SK-N-SH treated with all-trans-retinoic acid at 6 μM for 48 hours (cell line): ENCODE results near the gene GUCD1.
A peak's percentile ranks its signal among the peaks of the same experiment; 100 is the strongest.

ENCODE experiments used
- ATAC-seq: fragments of 200-7000 bp; cut with Tn5 transposase; 3 replicates; pipeline ENCODE4 v1.9.1; 2020; ENCODE audit warnings: mild to moderate bottlenecking, moderate library complexity
- ARNTL ChIP-seq: fragments of 450-650 bp; formaldehyde crosslinking; IDR thresholded peaks from 2 replicates; pipeline ENCODE4 v1.5.0; 2020; ENCODE audit warnings: low read depth, mild to moderate bottlenecking, moderate library complexity, borderline replicate concordance
- BACH2 ChIP-seq: fragments of 250-450 bp; sonication (Bioruptor Pico); IDR thresholded peaks from 2 replicates; pipeline ENCODE4 v1.9.0; 2021; ENCODE audit warnings: mild to moderate bottlenecking, borderline replicate concordance
- CREB5 ChIP-seq: fragments of 250-450 bp; sonication (Bioruptor Pico); IDR thresholded peaks from 2 replicates; pipeline ENCODE4 v1.5.1; 2020; ENCODE audit warnings: low read depth, mild to moderate bottlenecking, moderate library complexity
- CSDC2 ChIP-seq: fragments of 250-450 bp; sonication (Bioruptor Pico); IDR thresholded peaks from 2 replicates; pipeline ENCODE4 v1.5.0; 2020; ENCODE audit warnings: mild to moderate bottlenecking, moderate library complexity
- CSRNP3 ChIP-seq: fragments of 250-450 bp; sonication (Bioruptor Pico); IDR thresholded peaks from 2 replicates; pipeline ENCODE4 v1.5.1; 2021; ENCODE audit warnings: mild to moderate bottlenecking, moderate library complexity
- ESRRG ChIP-seq: fragments of 250-450 bp; sonication (Bioruptor Pico); IDR thresholded peaks from 2 replicates; pipeline ENCODE4 v1.6.1; 2021; ENCODE audit warnings: mild to moderate bottlenecking
- GLIS3 ChIP-seq: fragments of 250-450 bp; sonication (Bioruptor Pico); IDR thresholded peaks from 2 replicates; pipeline ENCODE4 v1.5.0; 2020; ENCODE audit warnings: mild to moderate bottlenecking, moderate library complexity
- ISL1 ChIP-seq: fragments of 250-450 bp; sonication (Bioruptor Pico); IDR thresholded peaks from 2 replicates; pipeline ENCODE4 v2.1.2; 2022; ENCODE audit warnings: mild to moderate bottlenecking, moderate library complexity
- PATZ1 ChIP-seq: fragments of 250-450 bp; sonication (Bioruptor Pico); IDR thresholded peaks from 2 replicates; pipeline ENCODE4 v1.8.0; 2020; ENCODE audit warnings: mild to moderate bottlenecking, moderate library complexity, borderline replicate concordance
- POU6F1 ChIP-seq: fragments of 250-450 bp; sonication (Bioruptor Pico); IDR thresholded peaks from 2 replicates; pipeline ENCODE4 v1.8.0; 2021; ENCODE audit warnings: low read depth, mild to moderate bottlenecking, moderate library complexity, borderline replicate concordance
- PPARA ChIP-seq: fragments of 250-450 bp; sonication (Bioruptor Pico); IDR thresholded peaks from 2 replicates; pipeline ENCODE4 v1.5.0; 2020; ENCODE audit warnings: mild to moderate bottlenecking, borderline replicate concordance
- RARB ChIP-seq: fragments of 250-450 bp; sonication (Bioruptor Pico); IDR thresholded peaks from 2 replicates; pipeline ENCODE4 v1.8.0; 2021; ENCODE audit warnings: mild to moderate bottlenecking, moderate library complexity
- SNAI2 ChIP-seq: fragments of 250-450 bp; sonication (Bioruptor Pico); IDR thresholded peaks from 2 replicates; pipeline ENCODE4 v1.5.0; 2020; ENCODE audit warnings: mild to moderate bottlenecking, moderate library complexity
- TCF4 ChIP-seq: fragments of 250-450 bp; sonication (Bioruptor Pico); IDR thresholded peaks from 2 replicates; pipeline ENCODE4 v1.8.0; 2021; ENCODE audit warnings: mild to moderate bottlenecking, moderate library complexity, borderline replicate concordance
- TOX ChIP-seq: fragments of 250-450 bp; sonication (Bioruptor Pico); IDR thresholded peaks from 2 replicates; pipeline ENCODE4 v1.8.0; 2021; ENCODE audit warnings: mild to moderate bottlenecking, moderate library complexity, borderline replicate concordance
- ZC3H10 ChIP-seq: fragments of 250-450 bp; sonication (Bioruptor Pico); IDR thresholded peaks from 2 replicates; pipeline ENCODE4 v1.5.1; 2021; ENCODE audit warnings: mild to moderate bottlenecking, moderate library complexity
- ZFP3 ChIP-seq: fragments of 250-450 bp; sonication (Bioruptor Pico); IDR thresholded peaks from 2 replicates; pipeline ENCODE4 v1.5.0; 2020; ENCODE audit warnings: mild to moderate bottlenecking, moderate library complexity
- ZFP30 ChIP-seq: fragments of 450-650 bp; formaldehyde crosslinking; IDR thresholded peaks from 2 replicates; pipeline ENCODE4 v1.5.0; 2022; ENCODE audit warnings: mild to moderate bottlenecking, moderate library complexity
- ZNF565 ChIP-seq: fragments of 450-650 bp; formaldehyde crosslinking; conservative IDR thresholded peaks from 2 replicates; pipeline ENCODE4 v1.5.0; 2020; ENCODE audit warnings: low read depth, mild to moderate bottlenecking, moderate library complexity
- ZNF70 ChIP-seq: fragments of 450-650 bp; formaldehyde crosslinking; IDR thresholded peaks from 2 replicates; pipeline ENCODE4 v1.5.0; 2020; ENCODE audit warnings: mild to moderate bottlenecking, moderate library complexity
- TF ChIP-seq, protein P1 (sequence below): fragments of 250-450 bp; sonication (Bioruptor Pico); IDR thresholded peaks from 2 replicates; pipeline ENCODE4 v1.5.0; 2020; ENCODE audit warnings: mild to moderate bottlenecking, moderate library complexity

GUCD1 gene

GRCh38 chr22:24512043-24512442 is 42.9 kb downstream of the GUCD1 start (continued):
- TF ChIP-seq PATZ1 (CRISPR knock-in tag): no peak
- no peak for TF ChIP-seq ZC3H10

DNA sequence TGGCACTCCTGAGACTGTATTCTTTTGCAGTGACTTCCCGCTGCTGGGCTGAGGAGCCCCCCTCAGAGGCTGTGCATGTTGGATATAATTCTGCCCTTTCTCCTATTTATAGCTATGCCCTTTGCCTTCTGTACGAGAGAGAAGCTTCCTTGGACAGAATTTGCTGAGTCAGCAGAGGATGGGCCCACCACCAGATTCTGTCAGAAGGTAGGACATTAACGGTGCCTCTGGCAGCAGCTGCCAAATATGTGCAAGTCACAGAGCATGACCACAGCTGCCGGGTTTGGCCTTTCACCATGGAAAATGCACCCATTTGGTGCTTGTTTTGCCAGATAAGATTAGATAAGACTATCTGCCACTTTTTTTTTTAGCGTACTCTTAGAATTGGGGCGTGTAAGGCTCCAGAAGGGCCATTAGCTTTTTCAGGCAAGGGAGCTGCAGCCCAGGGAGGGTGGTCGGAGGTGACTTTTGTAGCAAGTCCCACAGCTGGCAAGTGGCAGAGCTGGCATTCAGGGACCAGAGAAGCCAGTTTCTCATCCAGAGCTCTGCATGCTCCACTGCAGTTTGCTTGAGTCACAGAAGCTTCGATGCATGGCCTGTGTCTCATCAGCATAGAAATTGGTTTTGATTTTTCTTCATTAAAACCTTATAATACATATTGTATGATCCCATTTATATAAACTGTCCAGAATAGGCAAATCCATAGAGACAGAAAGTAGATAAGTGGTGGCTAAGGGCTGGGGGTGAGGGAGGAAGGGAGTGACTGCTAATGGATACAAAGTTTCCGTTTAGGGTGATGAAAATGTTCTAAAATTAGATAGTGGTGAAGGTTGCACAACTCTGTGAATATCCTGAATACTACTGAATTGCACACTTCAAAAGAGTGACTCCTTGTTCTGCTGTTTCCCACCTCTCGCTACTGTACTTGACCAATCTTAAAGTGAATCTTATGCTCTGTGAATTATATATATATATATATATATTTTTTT is 44.0 kb downstream of the GUCD1 start:
- peak; percentile 33; the same call in 2 of the 3 replicates for ATAC-seq
- no peak for TF ChIP-seq SNAI2 (CRISPR knock-in tag)
- no peak for TF ChIP-seq ARNTL (CRISPR knock-in tag)
- TF ChIP-seq TCF4 (CRISPR knock-in tag): no peak
- no peak for TF ChIP-seq ZFP3
- TF ChIP-seq ISL1 (CRISPR knock-in tag): no peak
- no peak for TF ChIP-seq GLIS3 (CRISPR knock-in tag)
- no peak for TF ChIP-seq PATZ1 (CRISPR knock-in tag)
- TF ChIP-seq ZFP30 (CRISPR knock-in tag): no peak

GRCh38 chr22:24507716-24508115 is 47.2 kb downstream of the GUCD1 start:
- no peak for ATAC-seq
- TF ChIP-seq TOX (CRISPR knock-in tag) (no peak), ZFP3 (no peak), POU6F1 (CRISPR knock-in tag) (no peak)

DNA sequence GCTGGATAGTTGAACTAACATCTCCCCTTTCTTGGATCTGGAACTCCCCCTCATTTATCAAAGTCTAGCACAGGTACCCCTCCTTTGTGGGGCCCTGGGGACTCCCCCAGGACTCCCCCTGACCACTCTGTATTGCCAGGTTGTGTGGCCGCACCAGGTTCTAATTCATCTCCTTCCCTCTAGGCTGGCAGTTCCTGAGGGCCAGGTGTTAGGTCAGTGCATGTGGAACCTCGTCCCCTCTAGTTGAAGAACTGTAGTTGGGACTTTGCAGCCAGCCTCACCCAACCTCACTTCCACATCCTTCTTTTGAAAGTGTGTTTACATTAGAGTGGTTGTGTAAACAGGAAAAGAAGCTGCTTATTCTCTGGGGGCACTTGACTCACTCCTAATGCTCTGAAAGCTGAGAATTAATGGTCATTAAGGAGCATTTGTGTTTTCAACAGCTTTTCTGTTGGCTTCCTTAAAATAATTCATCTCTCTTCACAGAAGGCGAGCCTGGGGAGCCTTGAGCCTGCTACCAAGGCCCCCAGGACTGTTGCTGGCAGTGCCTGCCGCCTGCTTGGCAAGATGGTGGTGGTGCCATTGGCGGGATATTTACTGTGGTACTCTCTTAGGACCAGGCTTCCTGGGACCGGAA is 48.0 kb downstream of the GUCD1 start:
- no peak for ATAC-seq
- TF ChIP-seq TOX (CRISPR knock-in tag) (no peak), CREB5 (CRISPR knock-in tag) (no peak), CSRNP3 (CRISPR knock-in tag) (no peak), PPARA (no peak), SNAI2 (CRISPR knock-in tag) (no peak), RARB (CRISPR knock-in tag) (no peak), ZNF70 (CRISPR knock-in tag) (no peak), ZNF565 (CRISPR knock-in tag) (no peak), PATZ1 (CRISPR knock-in tag) (no peak), ESRRG (CRISPR knock-in tag) (no peak), ARNTL (CRISPR knock-in tag) (no peak), ZFP3 (no peak), CSDC2 (no peak), ZC3H10 (no peak), BACH2 (no peak)
- TF ChIP-seq, protein P1, sequence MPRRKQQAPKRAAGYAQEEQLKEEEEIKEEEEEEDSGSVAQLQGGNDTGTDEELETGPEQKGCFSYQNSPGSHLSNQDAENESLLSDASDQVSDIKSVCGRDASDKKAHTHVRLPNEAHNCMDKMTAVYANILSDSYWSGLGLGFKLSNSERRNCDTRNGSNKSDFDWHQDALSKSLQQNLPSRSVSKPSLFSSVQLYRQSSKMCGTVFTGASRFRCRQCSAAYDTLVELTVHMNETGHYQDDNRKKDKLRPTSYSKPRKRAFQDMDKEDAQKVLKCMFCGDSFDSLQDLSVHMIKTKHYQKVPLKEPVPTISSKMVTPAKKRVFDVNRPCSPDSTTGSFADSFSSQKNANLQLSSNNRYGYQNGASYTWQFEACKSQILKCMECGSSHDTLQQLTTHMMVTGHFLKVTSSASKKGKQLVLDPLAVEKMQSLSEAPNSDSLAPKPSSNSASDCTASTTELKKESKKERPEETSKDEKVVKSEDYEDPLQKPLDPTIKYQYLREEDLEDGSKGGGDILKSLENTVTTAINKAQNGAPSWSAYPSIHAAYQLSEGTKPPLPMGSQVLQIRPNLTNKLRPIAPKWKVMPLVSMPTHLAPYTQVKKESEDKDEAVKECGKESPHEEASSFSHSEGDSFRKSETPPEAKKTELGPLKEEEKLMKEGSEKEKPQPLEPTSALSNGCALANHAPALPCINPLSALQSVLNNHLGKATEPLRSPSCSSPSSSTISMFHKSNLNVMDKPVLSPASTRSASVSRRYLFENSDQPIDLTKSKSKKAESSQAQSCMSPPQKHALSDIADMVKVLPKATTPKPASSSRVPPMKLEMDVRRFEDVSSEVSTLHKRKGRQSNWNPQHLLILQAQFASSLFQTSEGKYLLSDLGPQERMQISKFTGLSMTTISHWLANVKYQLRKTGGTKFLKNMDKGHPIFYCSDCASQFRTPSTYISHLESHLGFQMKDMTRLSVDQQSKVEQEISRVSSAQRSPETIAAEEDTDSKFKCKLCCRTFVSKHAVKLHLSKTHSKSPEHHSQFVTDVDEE (CRISPR knock-in tag): no peak
